Lung (tissue), 12 donors: Measurements from ENCODE around the gene PHACTR1. TPM values are rescaled to one million over a fixed set of nuclear protein-coding genes. Genes with fewer than 3 reads are reported as not detected.

Experiments
- ATAC-seq: fragments of 200-7000 bp; cut with Tn5 transposase; one replicate; pipeline ENCODE4 v1.9.1; 2020; ENCODE audit warnings: moderate number of reproducible peaks; ENCODE audit not compliant: insufficient read depth, low FRiP score
- DNase-seq, 3 donors: peaks; one replicate each; pipeline ENCODE4 v3.0.0-alpha.2; 2013 to 2017
- H3K27ac ChIP-seq, 2 donors: one replicate each; pipeline ENCODE4 v1.5.1; 2013; ENCODE audit warnings: mild to moderate bottlenecking in 2 of 2, moderate library complexity in 2 of 2, control low read depth in 1 of 2, inconsistent platforms in 1 of 2, low read depth in 1 of 2, low read length in 1 of 2
- H3K27me3 ChIP-seq, 3 donors: one replicate each; pipeline ENCODE4 v1.5.1; 2013; ENCODE audit warnings: low read length in 2 of 3; ENCODE audit not compliant: control insufficient read depth in 3 of 3, insufficient read depth in 3 of 3
- H3K36me3 ChIP-seq, 4 donors: one replicate each; pipeline ENCODE4 v1.5.1; 2013; ENCODE audit warnings: low read length in 4 of 4, mild to moderate bottlenecking in 1 of 4, moderate library complexity in 1 of 4; ENCODE audit not compliant: control insufficient read depth in 4 of 4, insufficient read depth in 4 of 4
- H3K4me1 ChIP-seq, 5 donors: one replicate each; pipeline ENCODE4 v1.5.1; 2013; ENCODE audit warnings: low read length in 5 of 5, mild to moderate bottlenecking in 2 of 5, moderate library complexity in 1 of 5; ENCODE audit not compliant: control insufficient read depth in 5 of 5, insufficient read depth in 5 of 5
- H3K4me3 ChIP-seq: one replicate; pipeline ENCODE4 v1.5.1; 2013; ENCODE audit warnings: mild to moderate bottlenecking, control low read depth, moderate library complexity
- H3K9ac ChIP-seq, 2 donors: one replicate each; pipeline ENCODE4 v1.5.1; 2013; ENCODE audit warnings: low read length in 2 of 2, control low read depth in 1 of 2; ENCODE audit not compliant: insufficient read depth in 1 of 2
- H3K9me3 ChIP-seq, 4 donors: one replicate each; pipeline ENCODE4 v1.5.1; 2013; ENCODE audit warnings: low read length in 3 of 4, mild to moderate bottlenecking in 1 of 4, moderate library complexity in 1 of 4; ENCODE audit not compliant: control insufficient read depth in 4 of 4, insufficient read depth in 3 of 4
- CTCF ChIP-seq: IDR thresholded peaks from 2 replicates; pipeline ENCODE4 v1.5.1; 2012; ENCODE audit warnings: mild to moderate bottlenecking; ENCODE audit errors: control extremely low read depth, extremely low read depth
- WGBS, 2 donors: extraction: QIAGEN DNeasy Blood & Tissue Kit; methylation state at CpG; one replicate each; pipeline ENCODE4 v1.1.7; 2013; 5-methylcytosine and 5-hydroxymethylcytosine counted together
- polyA plus RNA-seq, 2 donors: library from polyadenylated mRNA; stranded (reverse); fragments of 200-250 nt; gene quantifications; one replicate each; pipeline ENCODE4 v1.2.1, GENCODE V29; 2013
- total RNA-seq, 2 donors: library from RNA; depleted of rRNA in 1 of 2; stranded (reverse); fragments of >200 nt in 1 of 2; gene quantifications; one replicate each; pipeline ENCODE4 v1.2.1, GENCODE V29; 2014 to 2021
- donor health status: control.
- donor health status: control.
- donor health status: Bipolar disorder and iron deficiency.
- donor health status: healthy.
- donor health status: DM: yes; HTN: yes; CAD: no.

Gene PHACTR1
- total and polyA plus RNA-seq, 4 donors, result 16.3 to 58.8 (median 41.9) TPM

DNA sequence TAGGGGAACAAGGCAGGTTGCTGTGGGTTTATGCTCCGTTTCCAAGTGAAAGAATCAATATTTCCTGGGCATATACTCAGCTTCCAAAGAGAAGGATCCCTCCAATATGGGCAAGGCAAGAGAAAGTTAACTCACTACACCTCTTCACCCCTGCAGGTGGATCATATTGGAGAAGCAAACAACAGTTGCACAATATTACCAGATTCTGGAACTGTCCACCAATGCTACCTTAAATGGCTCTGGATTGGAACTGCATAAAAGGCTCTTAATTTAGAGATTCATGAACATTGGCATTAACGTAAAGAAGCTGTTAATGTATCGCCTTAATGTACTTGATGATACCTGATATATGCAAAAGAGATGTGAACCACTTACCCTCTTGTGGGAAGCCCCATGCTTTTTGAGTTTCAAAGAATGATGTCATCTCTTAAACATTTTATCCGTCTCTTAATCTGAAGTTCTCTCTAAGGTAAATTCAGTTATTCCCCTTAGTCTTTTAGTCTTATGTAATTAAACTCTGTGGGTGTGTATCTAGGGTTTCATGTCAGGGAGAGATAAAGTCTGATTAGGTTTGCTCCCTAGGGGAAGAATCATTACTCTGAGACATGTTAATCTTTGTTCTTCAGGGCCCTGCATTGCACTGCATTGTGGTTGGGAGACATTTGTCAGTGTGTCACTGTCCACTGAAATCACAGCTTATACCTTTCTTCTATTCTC lies 99.5 kb downstream of the PHACTR1 start:
- Histone ChIP-seq H3K9ac (no peak overlapping the region), H3K27ac (no peak overlapping the region), H3K4me1 (no peaks in the 10 kb centered on the region), H3K4me3 (no peak overlapping the region), H3K36me3 (no peaks in the 10 kb centered on the region), H3K27me3 (no peaks in the 10 kb centered on the region), H3K9me3 (no peaks in the 10 kb centered on the region)
- DNase-seq (peak in 1 of 3 donors; percentile 2), ATAC-seq (no peak)
- WGBS, 2 donors, result 71 to 90% methylated on average over 4 of the region's 4 CpGs
- no peak for TF ChIP-seq CTCF

GRCh38 chr6:12818324-12818723 lies 101.8 kb downstream of the PHACTR1 start:
- no peaks in the 10 kb centered on the region for H3K27me3 ChIP-seq
- peak in 1 of 3 donors; percentile 2 for DNase-seq
- WGBS, 2 donors, result 6 to 31% methylated on average over 1 of the region's 1 CpG
- ATAC-seq, result no peak
- no peaks in the 10 kb centered on the region for H3K4me1 ChIP-seq
- H3K36me3 ChIP-seq, result no peaks in the 10 kb centered on the region
- no peak overlapping the region for H3K4me3 ChIP-seq
- no peak overlapping the region for H3K27ac ChIP-seq
- H3K9ac ChIP-seq, result no peak overlapping the region
- no peaks in the 10 kb centered on the region for H3K9me3 ChIP-seq
- TF ChIP-seq CTCF, result no peak

GRCh38 chr6:12823847-12824246 lies 107.3 kb downstream of the PHACTR1 start:
- Histone ChIP-seq H3K27ac (no peak overlapping the region), H3K4me3 (no peak overlapping the region), H3K36me3 (no peaks in the 10 kb centered on the region), H3K9me3 (no peaks in the 10 kb centered on the region), H3K27me3 (no peaks in the 10 kb centered on the region), H3K9ac (no peak overlapping the region), H3K4me1 (no peaks in the 10 kb centered on the region)
- TF ChIP-seq CTCF, result no peak
- WGBS, 2 donors, result 91 to 93% methylated on average over 8 of the region's 8 CpGs
- DNase-seq, result no peak
- ATAC-seq, result no peak

DNA sequence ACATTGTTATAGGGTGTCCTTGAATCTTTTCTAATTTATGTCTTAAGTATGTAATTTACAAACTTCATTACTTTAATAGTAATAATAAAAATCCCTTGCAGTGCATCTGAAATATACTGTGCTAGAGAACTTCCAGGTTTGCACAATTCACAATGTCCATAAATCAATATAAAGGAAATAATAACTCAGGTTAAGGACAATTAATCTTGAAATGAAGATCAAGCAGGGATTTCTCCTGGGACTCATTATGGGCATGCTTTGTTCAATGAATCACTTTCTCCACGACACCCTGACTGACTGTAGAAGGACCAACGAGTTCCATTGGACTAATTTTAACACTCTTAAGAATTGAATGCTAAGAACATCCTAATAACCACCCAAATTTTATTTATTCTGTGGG lies 110.0 kb downstream of the PHACTR1 start:
- no peak for ATAC-seq
- no peak overlapping the region for H3K4me3 ChIP-seq
- H3K9me3 ChIP-seq, result no peaks in the 10 kb centered on the region
- WGBS, 2 donors, result 74 to 77% methylated on average over 2 of the region's 2 CpGs
- H3K27me3 ChIP-seq, result no peaks in the 10 kb centered on the region
- no peaks in the 10 kb centered on the region for H3K4me1 ChIP-seq
- H3K9ac ChIP-seq, result no peak overlapping the region
- H3K27ac ChIP-seq, result no peak overlapping the region
- H3K36me3 ChIP-seq, result no peaks in the 10 kb centered on the region
- DNase-seq, result no peak
- TF ChIP-seq CTCF, result no peak
